Measurements from ENCODE around the gene LBHD2.

Gene LBHD2

GRCh38 chr14:103126088-103126872 is 42.3 kb downstream of the LBHD2 start:
- Mint-ChIP-seq H3K36me3 (ENCODE audit: insufficient read depth) (peaks cover 5% of the 10 kb centered on the region), H3K27ac (no peak overlapping the region), H3K27me3 (peaks cover 38 to 66% of the 10 kb centered on the region in 2 donors), H3K9me3 (no peaks in the 10 kb centered on the region), H3K4me1 (ENCODE audit: low read depth in 2 of 2) (peaks cover 0 to 6% of the 10 kb centered on the region in 2 donors), H3K4me3 (peak overlapping the region in 1 of 2 donors; percentile 18)
- ATAC-seq (replicated peaks): no peak
- DNase-seq: no peak

GRCh38 chr14:103126873-103127304 is 42.9 kb downstream of the LBHD2 start:
- H3K27ac Mint-ChIP-seq: no peak overlapping the region
- DNase-seq (no peak), ATAC-seq (replicated peaks) (no peak)
- peaks cover 0 to 6% of the 10 kb centered on the region in 2 donors for H3K4me1 Mint-ChIP-seq (ENCODE audit: low read depth in 2 of 2)
- H3K9me3 Mint-ChIP-seq: no peaks in the 10 kb centered on the region
- H3K4me3 Mint-ChIP-seq: no peak overlapping the region
- peaks cover 3% of the 10 kb centered on the region for H3K36me3 Mint-ChIP-seq (ENCODE audit: insufficient read depth)
- peaks cover 38 to 64% of the 10 kb centered on the region in 2 donors for H3K27me3 Mint-ChIP-seq

- Mint-ChIP-seq H3K4me3 (no peak overlapping the region), H3K27ac (no peak overlapping the region)
- no peak for DNase-seq
Observed at GRCh38 chr14:103127356-103127755, 43.3 kb downstream of the LBHD2 start.

GRCh38 chr14:103127861-103128598 is 44.0 kb downstream of the LBHD2 start:
- no peak overlapping the region for H3K27ac Mint-ChIP-seq
- H3K36me3 Mint-ChIP-seq (ENCODE audit: insufficient read depth): peaks cover 3% of the 10 kb centered on the region
- peaks cover 0 to 6% of the 10 kb centered on the region in 2 donors for H3K4me1 Mint-ChIP-seq (ENCODE audit: low read depth in 2 of 2)
- no peaks in the 10 kb centered on the region for H3K9me3 Mint-ChIP-seq
- H3K27me3 Mint-ChIP-seq: peaks cover 33 to 57% of the 10 kb centered on the region in 2 donors
- DNase-seq: no peak
- no peak overlapping the region for H3K4me3 Mint-ChIP-seq
- ATAC-seq (replicated peaks): no peak

More at GRCh38 chr14:103127356-103127755, 43.3 kb downstream of the LBHD2 start:
- ATAC-seq (replicated peaks): no peak
- H3K36me3 Mint-ChIP-seq (ENCODE audit: insufficient read depth): peaks cover 3% of the 10 kb centered on the region
- peaks cover 33 to 59% of the 10 kb centered on the region in 2 donors for H3K27me3 Mint-ChIP-seq
- H3K4me1 Mint-ChIP-seq (ENCODE audit: low read depth in 2 of 2): peaks cover 0 to 6% of the 10 kb centered on the region in 2 donors
- H3K9me3 Mint-ChIP-seq: no peaks in the 10 kb centered on the region

GRCh38 chr14:103128631-103129300 is 44.8 kb downstream of the LBHD2 start:
- DNase-seq (no peak), ATAC-seq (replicated peaks) (no peak)
- no peaks in the 10 kb centered on the region for H3K9me3 Mint-ChIP-seq
- peaks cover 33 to 56% of the 10 kb centered on the region in 2 donors for H3K27me3 Mint-ChIP-seq
- peaks cover 0 to 6% of the 10 kb centered on the region in 2 donors for H3K4me1 Mint-ChIP-seq (ENCODE audit: low read depth in 2 of 2)
- H3K27ac Mint-ChIP-seq: no peak overlapping the region
- no peak overlapping the region for H3K4me3 Mint-ChIP-seq
- peaks cover 3% of the 10 kb centered on the region for H3K36me3 Mint-ChIP-seq (ENCODE audit: insufficient read depth)

- ATAC-seq (replicated peaks) (no peak), DNase-seq (no peak)
- H3K9me3 Mint-ChIP-seq: no peaks in the 10 kb centered on the region
- peaks cover 28 to 49% of the 10 kb centered on the region in 2 donors for H3K27me3 Mint-ChIP-seq
- H3K36me3 Mint-ChIP-seq (ENCODE audit: insufficient read depth): peaks cover 3% of the 10 kb centered on the region
- H3K27ac Mint-ChIP-seq: no peak overlapping the region
- H3K4me1 Mint-ChIP-seq (ENCODE audit: low read depth in 2 of 2): peaks cover 0 to 3% of the 10 kb centered on the region in 2 donors
- no peak overlapping the region for H3K4me3 Mint-ChIP-seq
Observed at GRCh38 chr14:103129301-103130016, 45.4 kb downstream of the LBHD2 start.

- Mint-ChIP-seq H3K4me3 (no peak overlapping the region), H3K9me3 (no peaks in the 10 kb centered on the region), H3K27ac (no peak overlapping the region), H3K36me3 (ENCODE audit: insufficient read depth) (peaks cover 3% of the 10 kb centered on the region), H3K27me3 (peaks cover 28 to 43% of the 10 kb centered on the region in 2 donors), H3K4me1 (ENCODE audit: low read depth in 2 of 2) (peaks cover 0 to 3% of the 10 kb centered on the region in 2 donors)
- no peak for ATAC-seq (replicated peaks)
- DNase-seq: no peak
Observed at GRCh38 chr14:103130017-103130764, 46.2 kb downstream of the LBHD2 start.

- H3K4me3 Mint-ChIP-seq: no peak overlapping the region
- DNase-seq: no peak
- H3K4me1 Mint-ChIP-seq (ENCODE audit: low read depth in 2 of 2): peaks cover 0 to 3% of the 10 kb centered on the region in 2 donors
- peaks cover 3% of the 10 kb centered on the region for H3K36me3 Mint-ChIP-seq (ENCODE audit: insufficient read depth)
- H3K27ac Mint-ChIP-seq: no peak overlapping the region
- ATAC-seq (replicated peaks): no peak
- no peaks in the 10 kb centered on the region for H3K9me3 Mint-ChIP-seq
- peaks cover 28 to 45% of the 10 kb centered on the region in 2 donors for H3K27me3 Mint-ChIP-seq
Observed at GRCh38 chr14:103130965-103131364, 47.0 kb downstream of the LBHD2 start.

GRCh38 chr14:103131580-103131979 is 47.6 kb downstream of the LBHD2 start:
- H3K9me3 Mint-ChIP-seq: no peaks in the 10 kb centered on the region
- H3K4me1 Mint-ChIP-seq (ENCODE audit: low read depth in 2 of 2): peaks cover 0 to 1% of the 10 kb centered on the region in 2 donors
- peaks cover 28 to 47% of the 10 kb centered on the region in 2 donors for H3K27me3 Mint-ChIP-seq
- ATAC-seq (replicated peaks) (no peak), DNase-seq (no peak)
- H3K4me3 Mint-ChIP-seq: no peak overlapping the region
- no peaks in the 10 kb centered on the region for H3K36me3 Mint-ChIP-seq (ENCODE audit: insufficient read depth)
- no peak overlapping the region for H3K27ac Mint-ChIP-seq

- Mint-ChIP-seq H3K4me3 (no peak overlapping the region), H3K4me1 (ENCODE audit: low read depth in 2 of 2) (peaks cover 0 to 1% of the 10 kb centered on the region in 2 donors), H3K9me3 (no peaks in the 10 kb centered on the region), H3K27me3 (peaks cover 28 to 57% of the 10 kb centered on the region in 2 donors), H3K36me3 (ENCODE audit: insufficient read depth) (no peaks in the 10 kb centered on the region), H3K27ac (no peak overlapping the region)
- no peak for ATAC-seq (replicated peaks)
- no peak for DNase-seq
Observed at GRCh38 chr14:103132381-103133209, 48.6 kb downstream of the LBHD2 start.

GRCh38 chr14:103133210-103134140 is 49.5 kb downstream of the LBHD2 start:
- no peaks in the 10 kb centered on the region for H3K9me3 Mint-ChIP-seq
- H3K27me3 Mint-ChIP-seq: peaks cover 23 to 56% of the 10 kb centered on the region in 2 donors
- no peak overlapping the region for H3K27ac Mint-ChIP-seq
- no peak overlapping the region for H3K4me3 Mint-ChIP-seq
- ATAC-seq (replicated peaks) (no peak), DNase-seq (no peak)
- peaks cover 0 to 1% of the 10 kb centered on the region in 2 donors for H3K4me1 Mint-ChIP-seq (ENCODE audit: low read depth in 2 of 2)
- no peaks in the 10 kb centered on the region for H3K36me3 Mint-ChIP-seq (ENCODE audit: insufficient read depth)

All from effector memory CD8-positive, alpha-beta T cell (primary cell).